ENCODE measurements around the gene WASL. TPM values are rescaled to one million over a fixed set of nuclear protein-coding genes. Genes with fewer than 3 reads are reported as not detected.

Gene WASL
- total RNA-seq, 1 experiment from 2014 or later = 39.3 TPM

DNA sequence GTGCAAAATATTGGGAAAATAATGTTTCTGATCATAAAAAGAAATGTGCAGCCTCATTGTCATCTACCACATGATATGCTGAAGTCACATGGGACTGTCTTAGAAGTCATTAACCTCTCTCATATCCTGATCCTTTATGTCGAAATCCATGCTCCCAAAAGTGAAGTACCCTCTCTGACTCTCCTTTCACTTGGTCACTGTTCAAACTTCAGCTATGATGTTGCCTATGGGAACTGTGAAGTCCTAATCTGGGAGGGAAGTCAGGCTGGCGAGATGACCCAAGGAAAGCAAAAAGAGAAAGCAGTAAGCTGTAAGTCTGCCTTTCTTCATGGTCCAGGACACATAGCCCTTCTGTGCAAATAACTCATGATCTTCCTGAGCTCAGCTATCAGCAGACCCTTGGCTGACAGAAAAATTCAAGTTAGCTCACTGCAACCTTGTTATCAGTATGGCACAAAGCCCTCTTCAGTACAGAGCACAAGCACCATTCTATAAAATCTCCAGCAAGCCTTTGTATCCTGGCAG lies 29.5 kb downstream of the WASL start:
- H3K23ac ChIP-seq (ENCODE audit: insufficient read length, low read depth, low read length) = no peak overlapping the region
- H2BK20ac ChIP-seq (ENCODE audit: low read depth, low read length, poor library complexity, severe bottlenecking) = no peak overlapping the region
- Mint-ChIP-seq H3K4me3 (no peak overlapping the region), H3K9me3 (peaks cover 0 to 6% of the 10 kb centered on the region in 2 experiments; a peak in 1 of 5 replicates), H3K36me3 (ENCODE audit: insufficient read depth in 1 of 3, low read depth in 3 of 3) (peaks cover 7 to 12% (median 10%) of the 10 kb centered on the region in 3 experiments; a peak in 4 of 7 replicates), H3K27me3 (ENCODE audit: low read depth) (no peaks in the 10 kb centered on the region), H3K4me1 (peaks cover 19 to 31% of the 10 kb centered on the region in 2 experiments), H3K27ac (peak overlapping the region in 1 of 3 experiments; percentile 80; a peak in 3 of 7 replicates)
- H2BK5ac ChIP-seq (ENCODE audit: insufficient read length, low read length) = no peak overlapping the region
- H3K27me3 ChIP-seq (ENCODE audit: insufficient read depth, low read length) = no peaks in the 10 kb centered on the region
- H3K27ac ChIP-seq (ENCODE audit: insufficient read length, low read depth, low read length) = no peak overlapping the region
- H4K20me1 ChIP-seq (ENCODE audit: control insufficient read depth, insufficient read depth, insufficient read length) = no peaks in the 10 kb centered on the region
- peaks cover 3% of the 10 kb centered on the region; the same call in 1 of the 2 replicates for H3K4me1 ChIP-seq (ENCODE audit: insufficient read depth, low read length)
- no peak overlapping the region for H2AFZ ChIP-seq (ENCODE audit: low read length)
- H3K4me2 ChIP-seq (ENCODE audit: insufficient read depth, insufficient read length, low read length) = no peak overlapping the region
- H3K9ac ChIP-seq (ENCODE audit: extremely low read depth, insufficient read length, low read length) = no peak overlapping the region
- no peak overlapping the region for H4K8ac ChIP-seq (replicated peaks; ENCODE audit: insufficient read length, low read depth, low read length)
- no peak overlapping the region for H3K14ac ChIP-seq (ENCODE audit: insufficient read depth, low read length)
- no peak overlapping the region for H2BK15ac ChIP-seq (ENCODE audit: low read depth, low read length)
- H4K91ac ChIP-seq (ENCODE audit: insufficient read length, low read depth, low read length) = no peak overlapping the region
- H3K4ac ChIP-seq (ENCODE audit: low read depth, low read length) = no peak overlapping the region
- H3K9me3 ChIP-seq (ENCODE audit: control insufficient read depth, low read depth, low read length) = no peaks in the 10 kb centered on the region
- H4K5ac ChIP-seq (ENCODE audit: insufficient read length, low read depth, low read length) = no peak overlapping the region
- no peaks in the 10 kb centered on the region for H3K23me2 ChIP-seq (ENCODE audit: insufficient read length, low read depth, low read length, poor library complexity, severe bottlenecking)
- H3K18ac ChIP-seq (ENCODE audit: insufficient read length, low read depth, low read length) = no peak overlapping the region
- WGBS (ENCODE audit: extremely low coverage, insufficient read length, low lambda C conversion rate) = no CpG with 5 or more reads among the region's 2 CpGs
- peaks cover 15% of the 10 kb centered on the region for H3K79me2 ChIP-seq (ENCODE audit: insufficient read depth, low read length)
- H2BK12ac ChIP-seq (ENCODE audit: insufficient read length, low read depth, low read length) = no peak overlapping the region
- TF ChIP-seq, protein P1, sequence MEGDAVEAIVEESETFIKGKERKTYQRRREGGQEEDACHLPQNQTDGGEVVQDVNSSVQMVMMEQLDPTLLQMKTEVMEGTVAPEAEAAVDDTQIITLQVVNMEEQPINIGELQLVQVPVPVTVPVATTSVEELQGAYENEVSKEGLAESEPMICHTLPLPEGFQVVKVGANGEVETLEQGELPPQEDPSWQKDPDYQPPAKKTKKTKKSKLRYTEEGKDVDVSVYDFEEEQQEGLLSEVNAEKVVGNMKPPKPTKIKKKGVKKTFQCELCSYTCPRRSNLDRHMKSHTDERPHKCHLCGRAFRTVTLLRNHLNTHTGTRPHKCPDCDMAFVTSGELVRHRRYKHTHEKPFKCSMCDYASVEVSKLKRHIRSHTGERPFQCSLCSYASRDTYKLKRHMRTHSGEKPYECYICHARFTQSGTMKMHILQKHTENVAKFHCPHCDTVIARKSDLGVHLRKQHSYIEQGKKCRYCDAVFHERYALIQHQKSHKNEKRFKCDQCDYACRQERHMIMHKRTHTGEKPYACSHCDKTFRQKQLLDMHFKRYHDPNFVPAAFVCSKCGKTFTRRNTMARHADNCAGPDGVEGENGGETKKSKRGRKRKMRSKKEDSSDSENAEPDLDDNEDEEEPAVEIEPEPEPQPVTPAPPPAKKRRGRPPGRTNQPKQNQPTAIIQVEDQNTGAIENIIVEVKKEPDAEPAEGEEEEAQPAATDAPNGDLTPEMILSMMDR (conservative IDR thresholded peaks at IDR 0.05) = no peak
- no peak overlapping the region for H2BK120ac ChIP-seq (ENCODE audit: low read depth, low read length, poor library complexity, severe bottlenecking)
- DNase-seq = no peak
- no peak overlapping the region for H3K56ac ChIP-seq (ENCODE audit: insufficient read length, low read depth, low read length)
- H3K79me1 ChIP-seq (ENCODE audit: insufficient read depth, low read depth, low read length, poor library complexity, severe bottlenecking) = no peaks in the 10 kb centered on the region
- no peak overlapping the region for H3T11ph ChIP-seq (ENCODE audit: low read length)
- no peak overlapping the region for H2AK5ac ChIP-seq (ENCODE audit: insufficient read length, low read length)
